GM12874 (cell line): ENCODE measurements around the gene TAF5.
A peak's percentile ranks its signal among the peaks of the same experiment; 100 is the strongest.

Experiments used
- CTCF ChIP-seq: IDR thresholded peaks from 2 replicates; pipeline ENCODE4 v1.5.1; 2011; ENCODE audit warnings: low read depth, mild to moderate bottlenecking, control low read depth, low read length, moderate library complexity; ENCODE audit not compliant: insufficient read depth

The TAF5 gene

DNA sequence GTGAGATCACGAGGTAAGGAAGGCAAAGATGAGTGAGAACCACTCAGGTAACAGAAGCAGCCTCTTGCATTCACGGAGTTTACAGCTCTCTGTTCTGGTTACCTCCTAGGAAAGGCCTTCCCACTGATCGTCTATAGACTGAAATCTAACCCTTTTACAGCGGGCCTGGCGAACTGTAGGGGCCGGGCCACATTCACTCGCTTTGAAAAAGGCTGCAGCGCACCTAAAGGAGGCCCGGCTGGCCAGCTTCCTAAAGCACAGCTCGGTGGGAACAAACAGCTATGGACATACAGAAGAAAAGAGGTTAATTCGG lies 27.9 kb downstream of the TAF5 start:
- TF ChIP-seq CTCF: no peak

DNA sequence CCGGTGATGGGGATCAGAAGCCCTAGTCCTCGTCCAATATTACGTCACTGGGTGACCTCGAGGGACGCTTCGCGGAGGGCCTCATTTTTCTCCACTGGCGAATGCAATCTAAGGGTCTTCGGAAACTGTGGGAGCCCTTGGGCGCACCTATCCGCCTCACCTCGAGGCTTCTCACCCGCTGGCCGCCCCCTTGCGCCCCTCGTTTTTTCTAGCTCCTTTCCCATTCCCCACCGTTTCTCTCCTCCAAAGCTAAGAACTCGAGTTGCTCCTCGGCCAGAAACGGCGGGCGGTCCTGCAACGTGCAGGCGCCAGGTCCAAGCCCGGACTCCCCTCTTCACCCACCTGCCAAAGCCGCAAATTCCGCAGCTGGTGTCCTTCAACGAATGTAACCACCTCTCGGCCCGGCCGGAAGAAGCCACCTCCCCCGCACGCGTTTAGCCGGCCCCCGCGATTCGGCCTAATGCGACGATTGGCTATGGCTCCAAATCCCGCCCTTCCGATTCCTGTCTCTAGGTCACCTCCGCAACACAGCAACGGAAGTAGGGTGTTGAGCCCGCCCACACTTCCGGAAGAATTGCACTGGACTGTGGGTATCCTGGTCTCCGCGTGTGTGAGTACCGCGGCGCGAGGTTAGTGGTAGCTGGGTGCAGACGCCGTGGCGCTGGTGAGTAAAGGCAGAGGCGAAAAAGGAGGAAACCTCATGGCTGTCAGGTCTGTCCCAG lies 28.5 kb downstream of the TAF5 start, which contains the start of the genes ATP5MK and PDCD11:
Gene ATP5MK, minus strand, starts transcription at position 409 of the 722 bp plus-strand sequence. CDS start 4,018 bp downstream, outside the sequence.
Gene PDCD11, plus strand, starts transcription at position 560 of the 722 bp plus-strand sequence. CDS start 1,801 bp downstream, outside the sequence.
- peak; percentile 23; the same call in 1 of the 2 replicates for TF ChIP-seq CTCF

- TF ChIP-seq CTCF: no peak
Observed at GRCh38 chr10:103396789-103397087, 29.0 kb downstream of the TAF5 start.

DNA sequence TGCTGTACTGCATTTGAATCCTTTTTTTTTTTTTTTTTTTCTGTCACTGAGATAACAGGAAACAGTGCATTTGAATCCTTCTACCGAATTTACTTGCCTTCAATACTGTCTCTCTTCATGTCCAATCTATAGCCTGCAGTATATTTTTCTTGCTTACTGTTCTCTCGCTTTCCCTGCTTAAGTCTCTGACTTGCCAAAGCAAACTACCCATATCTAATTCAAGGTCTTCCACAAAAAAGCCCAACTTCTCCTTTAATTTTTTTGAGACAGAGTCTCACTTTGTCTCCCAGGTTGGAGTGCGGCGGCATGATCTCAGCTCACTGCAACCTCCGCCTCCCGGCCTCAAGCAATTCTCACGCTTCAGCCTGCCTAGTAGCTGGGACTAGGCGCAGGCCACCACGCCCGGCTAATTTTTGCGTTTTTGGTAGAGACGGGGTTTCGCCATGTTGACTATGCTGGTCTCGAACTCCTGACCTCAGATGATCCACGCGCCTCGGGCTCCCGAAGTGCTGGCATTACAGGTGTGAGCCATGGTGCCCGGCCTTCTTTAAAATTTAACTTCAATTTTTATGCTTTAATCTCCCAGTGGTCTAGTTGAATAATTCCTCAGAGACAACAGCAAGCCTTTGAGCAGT lies 29.5 kb downstream of the TAF5 start:
- no peak for TF ChIP-seq CTCF

DNA sequence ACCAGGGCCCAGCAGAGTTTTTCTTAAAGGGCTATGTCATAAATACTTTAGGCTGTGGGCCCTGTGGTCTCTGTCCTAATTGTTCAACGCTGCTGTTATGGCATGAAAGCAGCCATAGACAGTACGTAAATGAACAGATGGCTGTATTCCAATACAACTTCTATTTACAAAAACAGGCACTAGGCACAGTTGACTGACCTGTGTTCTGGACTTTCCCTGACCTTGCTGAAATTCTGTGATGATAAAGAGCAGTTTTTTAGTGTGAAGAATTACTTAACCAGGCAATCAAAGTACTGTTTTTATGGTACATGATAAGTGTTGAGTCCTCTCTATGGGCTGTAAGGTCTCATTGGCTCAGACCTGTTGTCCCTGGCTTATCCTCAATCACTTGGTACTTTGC lies 45.8 kb downstream of the TAF5 start:
- TF ChIP-seq CTCF: no peak

- no peak for TF ChIP-seq CTCF
Observed at GRCh38 chr10:103415581-103415980, 47.8 kb downstream of the TAF5 start.

DNA sequence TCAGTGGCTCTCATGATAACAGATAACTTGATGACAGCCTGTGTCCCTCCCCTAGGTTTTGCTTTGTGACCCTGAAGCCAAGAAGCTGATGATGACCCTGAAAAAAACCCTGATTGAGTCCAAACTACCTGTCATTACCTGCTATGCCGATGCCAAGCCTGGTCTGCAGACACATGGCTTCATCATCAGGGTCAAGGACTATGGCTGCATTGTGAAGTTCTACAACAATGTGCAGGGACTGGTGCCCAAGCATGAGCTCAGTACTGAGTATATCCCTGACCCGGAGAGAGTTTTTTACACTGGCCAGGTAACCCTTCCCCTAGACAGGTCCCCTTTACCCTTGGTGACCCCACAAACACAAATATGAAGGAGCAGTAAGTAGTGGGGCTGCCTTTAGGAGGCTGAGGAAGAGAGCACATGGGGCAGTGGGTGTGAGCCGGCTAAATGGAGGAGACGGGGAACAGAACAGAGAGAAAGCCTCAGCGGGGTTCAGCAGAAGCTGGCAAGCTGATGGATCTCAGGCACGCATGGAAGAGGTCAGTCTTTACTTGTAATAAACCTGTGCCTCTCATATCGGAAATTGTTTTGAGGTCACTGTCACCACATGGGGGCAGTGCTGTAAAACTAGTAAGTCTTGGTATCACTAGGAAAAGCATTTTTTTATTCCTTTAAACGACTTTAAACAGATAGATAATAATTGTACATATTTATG lies 48.8 kb downstream of the TAF5 start:
- TF ChIP-seq CTCF: peak; percentile 38; the same call in 1 of the 2 replicates
